ENCODE results near the gene ITGB7. TPM values are rescaled to one million over a fixed set of nuclear protein-coding genes. Genes with fewer than 3 reads are reported as not detected.

The ITGB7 gene
- polyA plus RNA-seq, 1 of the 3 experiments (the other 2 are of a cell fraction) = 0.25 TPM

- Histone ChIP-seq H3K9ac (no peak overlapping the region), H3F3A (replicated peaks; ENCODE audit: insufficient read depth) (peaks cover 6% of the 10 kb centered on the region), H3K36me3 (replicated peaks in 1 of 2; ENCODE audit: control insufficient read depth in 1 of 2, insufficient read depth in 2 of 2, low read length in 1 of 2) (no peaks in the 10 kb centered on the region), H3K27me3 (ENCODE audit: insufficient read depth) (no peaks in the 10 kb centered on the region), H3K4me3 (ENCODE audit: low read depth in 2 of 2, low read length in 1 of 2) (peak overlapping the region in 1 of 2 experiments; percentile 4; a peak in 1 of 4 replicates), H3K79me2 (ENCODE audit: insufficient read depth) (no peaks in the 10 kb centered on the region), H4K20me1 (ENCODE audit: insufficient read depth) (no peaks in the 10 kb centered on the region), H3K27ac (ENCODE audit: low read depth in 2 of 2, low read length in 1 of 2) (no peak overlapping the region), H3K9me2 (no peaks in the 10 kb centered on the region), H3K4me2 (no peak overlapping the region), H3K9me3 (no peaks in the 10 kb centered on the region), H3K4me1 (ENCODE audit: control insufficient read depth in 1 of 2, insufficient read depth in 2 of 2, low read depth in 1 of 2, low read length in 1 of 2) (peaks cover 0 to 2% of the 10 kb centered on the region in 2 experiments; a peak in 2 of 4 replicates), H2AFZ (ENCODE audit: low read depth) (peak overlapping the region; percentile 73; the same call in 1 of the 2 replicates)
- CTCF ChIA-PET = interaction anchor here (0.6 to 12.3 kb wide), 53 partner anchors 8 to 686 kb away, joined by 3 to 272 read pairs (median 6); partner anchors contain the start of genes AAAS, CSAD, ESPL1 and KRT6C
- POLR2A ChIA-PET = interaction anchor here (0.7 to 2.8 kb wide), 8 partner anchors 16 to 166 kb away, joined by 3 to 12 read pairs (median 4); partner anchors contain the start of genes CSAD and ZNF740
- WGBS (ENCODE audit: low lambda C conversion rate) = 17% methylated on average over 14 of the region's 14 CpGs
- DNase-seq = peak; percentile 88
- TF ChIP-seq POLR2AphosphoS5 (IDR thresholded peaks at IDR 0.05; ENCODE audit: low read depth, low read length) (no peak), MEF2A (IDR thresholded peaks at IDR 0.05; ENCODE audit: borderline replicate concordance, low read depth) (no peak), GATA2 (CRISPR knock-in tag; IDR thresholded peaks at IDR 0.05) (no peak), EP300 (IDR thresholded peaks at IDR 0.05; ENCODE audit: borderline replicate concordance in 1 of 2, low read depth in 1 of 2, low read length in 1 of 2) (no peak), ELF1 (IDR thresholded peaks at IDR 0.05) (no peak), JUND (IDR thresholded peaks at IDR 0.05) (no peak), NRF1 (IDR thresholded peaks at IDR 0.05; ENCODE audit: low read depth, low read length) (no peak), MAX (IDR thresholded peaks at IDR 0.05; ENCODE audit: low read depth) (peak; percentile 43; the same call in 1 of the 2 replicates), RXRA (IDR thresholded peaks at IDR 0.05; ENCODE audit: borderline replicate concordance, low read depth) (no peak), FOXJ3 (CRISPR knock-in tag; IDR thresholded peaks at IDR 0.05) (no peak), GABPA (IDR thresholded peaks at IDR 0.05; ENCODE audit: low read depth) (no peak), TCF12 (IDR thresholded peaks at IDR 0.05) (no peak), SMC3 (IDR thresholded peaks at IDR 0.05; ENCODE audit: low read depth, low read length) (peak; percentile 82), NFIC (IDR thresholded peaks at IDR 0.05; ENCODE audit: borderline replicate concordance) (no peak), FOXM1 (IDR thresholded peaks at IDR 0.05; ENCODE audit: low read depth) (no peak), SIN3A (IDR thresholded peaks at IDR 0.05; ENCODE audit: borderline replicate concordance, low read depth, low read length) (peak; percentile 62; the same call in 1 of the 2 replicates), RCOR1 (IDR thresholded peaks at IDR 0.05; ENCODE audit: low read length) (no peak), CHD2 (IDR thresholded peaks at IDR 0.05; ENCODE audit: low read length, partially characterized antibody) (no peak), TAF1 (IDR thresholded peaks at IDR 0.05; ENCODE audit: borderline replicate concordance, low read depth, low read length) (peak; percentile 31; the same call in 1 of the 2 replicates), RFX5 (IDR thresholded peaks at IDR 0.05; ENCODE audit: low read length) (no peak), MXI1 (IDR thresholded peaks at IDR 0.05; ENCODE audit: low read depth, low read length) (peak; percentile 76; the same call in 1 of the 2 replicates)
- TF ChIP-seq, protein P1, sequence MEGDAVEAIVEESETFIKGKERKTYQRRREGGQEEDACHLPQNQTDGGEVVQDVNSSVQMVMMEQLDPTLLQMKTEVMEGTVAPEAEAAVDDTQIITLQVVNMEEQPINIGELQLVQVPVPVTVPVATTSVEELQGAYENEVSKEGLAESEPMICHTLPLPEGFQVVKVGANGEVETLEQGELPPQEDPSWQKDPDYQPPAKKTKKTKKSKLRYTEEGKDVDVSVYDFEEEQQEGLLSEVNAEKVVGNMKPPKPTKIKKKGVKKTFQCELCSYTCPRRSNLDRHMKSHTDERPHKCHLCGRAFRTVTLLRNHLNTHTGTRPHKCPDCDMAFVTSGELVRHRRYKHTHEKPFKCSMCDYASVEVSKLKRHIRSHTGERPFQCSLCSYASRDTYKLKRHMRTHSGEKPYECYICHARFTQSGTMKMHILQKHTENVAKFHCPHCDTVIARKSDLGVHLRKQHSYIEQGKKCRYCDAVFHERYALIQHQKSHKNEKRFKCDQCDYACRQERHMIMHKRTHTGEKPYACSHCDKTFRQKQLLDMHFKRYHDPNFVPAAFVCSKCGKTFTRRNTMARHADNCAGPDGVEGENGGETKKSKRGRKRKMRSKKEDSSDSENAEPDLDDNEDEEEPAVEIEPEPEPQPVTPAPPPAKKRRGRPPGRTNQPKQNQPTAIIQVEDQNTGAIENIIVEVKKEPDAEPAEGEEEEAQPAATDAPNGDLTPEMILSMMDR (IDR thresholded peaks at IDR 0.05) = peak; percentile 96
- TF ChIP-seq, protein P2, sequence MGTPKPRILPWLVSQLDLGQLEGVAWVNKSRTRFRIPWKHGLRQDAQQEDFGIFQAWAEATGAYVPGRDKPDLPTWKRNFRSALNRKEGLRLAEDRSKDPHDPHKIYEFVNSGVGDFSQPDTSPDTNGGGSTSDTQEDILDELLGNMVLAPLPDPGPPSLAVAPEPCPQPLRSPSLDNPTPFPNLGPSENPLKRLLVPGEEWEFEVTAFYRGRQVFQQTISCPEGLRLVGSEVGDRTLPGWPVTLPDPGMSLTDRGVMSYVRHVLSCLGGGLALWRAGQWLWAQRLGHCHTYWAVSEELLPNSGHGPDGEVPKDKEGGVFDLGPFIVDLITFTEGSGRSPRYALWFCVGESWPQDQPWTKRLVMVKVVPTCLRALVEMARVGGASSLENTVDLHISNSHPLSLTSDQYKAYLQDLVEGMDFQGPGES (IDR thresholded peaks at IDR 0.05; ENCODE audit: low read depth, low read length) = no peak
- TF ChIP-seq, protein P3, sequence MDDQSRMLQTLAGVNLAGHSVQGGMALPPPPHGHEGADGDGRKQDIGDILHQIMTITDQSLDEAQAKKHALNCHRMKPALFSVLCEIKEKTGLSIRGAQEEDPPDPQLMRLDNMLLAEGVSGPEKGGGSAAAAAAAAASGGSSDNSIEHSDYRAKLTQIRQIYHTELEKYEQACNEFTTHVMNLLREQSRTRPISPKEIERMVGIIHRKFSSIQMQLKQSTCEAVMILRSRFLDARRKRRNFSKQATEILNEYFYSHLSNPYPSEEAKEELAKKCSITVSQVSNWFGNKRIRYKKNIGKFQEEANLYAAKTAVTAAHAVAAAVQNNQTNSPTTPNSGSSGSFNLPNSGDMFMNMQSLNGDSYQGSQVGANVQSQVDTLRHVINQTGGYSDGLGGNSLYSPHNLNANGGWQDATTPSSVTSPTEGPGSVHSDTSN (IDR thresholded peaks at IDR 0.05) = no peak
- TF ChIP-seq, protein P4, sequence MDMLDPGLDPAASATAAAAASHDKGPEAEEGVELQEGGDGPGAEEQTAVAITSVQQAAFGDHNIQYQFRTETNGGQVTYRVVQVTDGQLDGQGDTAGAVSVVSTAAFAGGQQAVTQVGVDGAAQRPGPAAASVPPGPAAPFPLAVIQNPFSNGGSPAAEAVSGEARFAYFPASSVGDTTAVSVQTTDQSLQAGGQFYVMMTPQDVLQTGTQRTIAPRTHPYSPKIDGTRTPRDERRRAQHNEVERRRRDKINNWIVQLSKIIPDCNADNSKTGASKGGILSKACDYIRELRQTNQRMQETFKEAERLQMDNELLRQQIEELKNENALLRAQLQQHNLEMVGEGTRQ (IDR thresholded peaks at IDR 0.05; ENCODE audit: borderline replicate concordance, low read depth, low read length) = no peak
- TF ChIP-seq, protein P5, sequence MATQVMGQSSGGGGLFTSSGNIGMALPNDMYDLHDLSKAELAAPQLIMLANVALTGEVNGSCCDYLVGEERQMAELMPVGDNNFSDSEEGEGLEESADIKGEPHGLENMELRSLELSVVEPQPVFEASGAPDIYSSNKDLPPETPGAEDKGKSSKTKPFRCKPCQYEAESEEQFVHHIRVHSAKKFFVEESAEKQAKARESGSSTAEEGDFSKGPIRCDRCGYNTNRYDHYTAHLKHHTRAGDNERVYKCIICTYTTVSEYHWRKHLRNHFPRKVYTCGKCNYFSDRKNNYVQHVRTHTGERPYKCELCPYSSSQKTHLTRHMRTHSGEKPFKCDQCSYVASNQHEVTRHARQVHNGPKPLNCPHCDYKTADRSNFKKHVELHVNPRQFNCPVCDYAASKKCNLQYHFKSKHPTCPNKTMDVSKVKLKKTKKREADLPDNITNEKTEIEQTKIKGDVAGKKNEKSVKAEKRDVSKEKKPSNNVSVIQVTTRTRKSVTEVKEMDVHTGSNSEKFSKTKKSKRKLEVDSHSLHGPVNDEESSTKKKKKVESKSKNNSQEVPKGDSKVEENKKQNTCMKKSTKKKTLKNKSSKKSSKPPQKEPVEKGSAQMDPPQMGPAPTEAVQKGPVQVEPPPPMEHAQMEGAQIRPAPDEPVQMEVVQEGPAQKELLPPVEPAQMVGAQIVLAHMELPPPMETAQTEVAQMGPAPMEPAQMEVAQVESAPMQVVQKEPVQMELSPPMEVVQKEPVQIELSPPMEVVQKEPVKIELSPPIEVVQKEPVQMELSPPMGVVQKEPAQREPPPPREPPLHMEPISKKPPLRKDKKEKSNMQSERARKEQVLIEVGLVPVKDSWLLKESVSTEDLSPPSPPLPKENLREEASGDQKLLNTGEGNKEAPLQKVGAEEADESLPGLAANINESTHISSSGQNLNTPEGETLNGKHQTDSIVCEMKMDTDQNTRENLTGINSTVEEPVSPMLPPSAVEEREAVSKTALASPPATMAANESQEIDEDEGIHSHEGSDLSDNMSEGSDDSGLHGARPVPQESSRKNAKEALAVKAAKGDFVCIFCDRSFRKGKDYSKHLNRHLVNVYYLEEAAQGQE (IDR thresholded peaks at IDR 0.05; ENCODE audit: low read depth, low read length) = no peak
These were observed 47.7 kb downstream of the ITGB7 start for GRCh38 chr12:53159195-53159839.
